K562 (cell line): ENCODE results near the gene PDCD1LG2. TPM values are rescaled to one million over a fixed set of nuclear protein-coding genes. Genes with fewer than 3 reads are reported as not detected.
A peak's percentile ranks its signal among the peaks of the same experiment; 100 is the strongest.
"Not testable (repeated sequence)": the region's sequence is repeated elsewhere in the genome, so short reads cannot be mapped to it uniquely, and the experiment has no call there.

Experiments used
- ATAC-seq: fragments of 200-7000 bp; cut with Tn5 transposase; 3 replicates; pipeline ENCODE4 v1.9.1; 2020; ENCODE audit warnings: moderate library complexity
- BruUV-seq: library from RNA; stranded (reverse); fragments of 400-500 nt; replicated peaks from 2 replicates; lab custom pipeline; 2021; lab: Mats Ljungman, UMichigan
- CTCF ChIA-PET: fragments of 300-600 bp; formaldehyde crosslinking; extraction: SDS; loops from one replicate; lab custom pipeline; 2021; ENCODE audit warnings: low intra/inter-chr PET ratio; lab: Yijun Ruan, JAX
- POLR2A ChIA-PET: fragments of 300-600, 350-650 bp; sonication (Branson Sonifier 250); formaldehyde crosslinking; extraction: SDS; loops from one replicate; lab custom pipeline; 2021; ENCODE audit warnings: antibody characterized with exemption, inconsistent platforms; lab: Yijun Ruan, JAX
- DNase-seq, 4 experiments: peaks; one replicate each; pipeline versions ENCODE4 v3.0.0 to v3.0.0-alpha.2; 2011 to 2018; ENCODE audit warnings: low spot score in 3 of 4, mixed read lengths in 3 of 4; ENCODE audit errors: extremely low read depth in 1 of 4
- FAIRE-seq: peaks from 2 replicates; lab custom pipeline; 2011; peaks lifted over from hg19 to GRCh38; lab: Jason Lieb, UNC
- H2AFZ ChIP-seq: 2 replicates; pipeline ENCODE4 v1.6.0; 2011; ENCODE audit warnings: low read depth, low read length, control low read depth, inconsistent platforms
- H3K27ac ChIP-seq: fragments of 200-600 bp; 3 replicates; pipeline ENCODE4 v1.8.0; 2011; ENCODE audit warnings: low read depth, mild to moderate bottlenecking, control low read depth, inconsistent platforms, low read length, moderate library complexity, mixed read lengths; ENCODE audit errors: extremely low read depth
- H3K27me3 ChIP-seq, 2 experiments: fragments of 300-600 bp in 1 of 2; 2 replicates in 1 of 2; 3 replicates in 1 of 2; pipeline versions ENCODE4 v1.6.0 to v1.8.0; 2011; ENCODE audit warnings: inconsistent platforms in 2 of 2, low read length in 2 of 2, mild to moderate bottlenecking in 1 of 2, mixed read lengths in 1 of 2, moderate library complexity in 1 of 2; ENCODE audit not compliant: control insufficient read depth in 2 of 2, insufficient read depth in 2 of 2
- H3K36me3 ChIP-seq: fragments of 300-600 bp; 3 replicates; pipeline ENCODE4 v1.8.0; 2011; ENCODE audit warnings: mild to moderate bottlenecking, low read length, inconsistent platforms; ENCODE audit not compliant: control insufficient read depth, insufficient read depth
- H3K4me1 ChIP-seq, 2 experiments: fragments of 200-600 bp in 1 of 2; replicated peaks in 1 of 2; 2 replicates in 1 of 2; 3 replicates in 1 of 2; pipeline versions ENCODE4 v1.5.1 to v1.8.0; 2011; ENCODE audit warnings: inconsistent platforms in 2 of 2, low read length in 2 of 2, mild to moderate bottlenecking in 1 of 2, mixed read lengths in 1 of 2, moderate library complexity in 1 of 2; ENCODE audit not compliant: control insufficient read depth in 2 of 2, insufficient read depth in 2 of 2
- H3K4me2 ChIP-seq: 2 replicates; pipeline ENCODE4 v1.6.1; 2011; ENCODE audit warnings: low read length, control low read depth, inconsistent platforms, mixed read lengths; ENCODE audit not compliant: insufficient read depth
- H3K4me3 ChIP-seq: fragments of 200-600 bp; sonication (generic), shearing (Covaris generic); 2 replicates; pipeline ENCODE4 v1.5.1; 2016; ENCODE audit warnings: control low read depth, inconsistent platforms
- H3K79me2 ChIP-seq: fragments of 200-600 bp; 3 replicates; pipeline ENCODE4 v1.8.0; 2011; ENCODE audit warnings: low read length, inconsistent platforms; ENCODE audit not compliant: control insufficient read depth, insufficient read depth
- H3K9ac ChIP-seq, 2 experiments: 2 replicates each; pipeline versions ENCODE4 v1.6.0 to v1.6.1; 2011; ENCODE audit warnings: low read depth in 2 of 2, low read length in 2 of 2, control low read depth in 1 of 2, inconsistent platforms in 1 of 2, mild to moderate bottlenecking in 1 of 2, mixed read lengths in 1 of 2; ENCODE audit not compliant: insufficient read depth in 1 of 2
- H3K9me1 ChIP-seq: one replicate; pipeline ENCODE4 v1.6.0; 2011; ENCODE audit warnings: inconsistent platforms, mild to moderate bottlenecking, low read length, moderate library complexity; ENCODE audit not compliant: control insufficient read depth, insufficient read depth
- H3K9me3 ChIP-seq: replicated peaks from 2 replicates; pipeline ENCODE4 v1.5.1; 2011; ENCODE audit warnings: low read depth, low read length, inconsistent platforms; ENCODE audit not compliant: control insufficient read depth, insufficient read depth
- H4K20me1 ChIP-seq: replicated peaks from 2 replicates; pipeline ENCODE4 v1.6.1; 2011; ENCODE audit warnings: low read length, inconsistent platforms, mixed read lengths; ENCODE audit not compliant: control insufficient read depth, insufficient read depth
- GABPB1 ChIP-seq: sonication (generic); formaldehyde crosslinking; IDR thresholded peaks from 2 replicates; pipeline ENCODE4 v1.8.0; 2022; ENCODE audit warnings: mild to moderate bottlenecking, missing genetic modification reagents
- HOMEZ ChIP-seq: fragments of 250-450 bp; sonication (Bioruptor Pico); IDR thresholded peaks from 2 replicates; pipeline ENCODE4 v1.4.0; 2020; ENCODE audit warnings: mild to moderate bottlenecking, moderate library complexity
- MCM5 ChIP-seq: fragments of 450-650 bp; IDR thresholded peaks from 2 replicates; pipeline ENCODE4 v1.6.1; 2016; ENCODE audit warnings: low read depth
- MLX ChIP-seq, 2 experiments: fragments of 450-650 bp in 1 of 2; sonication (generic) in 1 of 2; formaldehyde crosslinking; conservative IDR thresholded peaks; 2 replicates each; pipeline versions ENCODE4 v1.4.0 to v1.8.1; 2020 to 2022; ENCODE audit warnings: mild to moderate bottlenecking in 1 of 2, missing genetic modification reagents in 1 of 2
- SMAD3 ChIP-seq: fragments of 450-650 bp; formaldehyde crosslinking; conservative IDR thresholded peaks from 2 replicates; pipeline ENCODE4 v1.4.0; 2020; ENCODE audit warnings: mild to moderate bottlenecking
- SPI1 ChIP-seq: IDR thresholded peaks from 2 replicates; pipeline ENCODE4 v1.6.1; 2011; ENCODE audit warnings: low read depth, low read length, control low read depth, borderline replicate concordance
- SRSF1 ChIP-seq: fragments of 200-400 bp; formaldehyde crosslinking; IDR thresholded peaks from 2 replicates; pipeline ENCODE4 v1.6.1; 2017; ENCODE audit warnings: mild to moderate bottlenecking, low read depth, low read length, moderate library complexity
- STAT5B ChIP-seq: fragments of 250-450 bp; sonication (Bioruptor Pico); IDR thresholded peaks from 2 replicates; pipeline ENCODE4 v1.8.0; 2021; ENCODE audit warnings: mild to moderate bottlenecking, inconsistent platforms
- TAF15 ChIP-seq: fragments of 200-400 bp; formaldehyde crosslinking; IDR thresholded peaks from 2 replicates; pipeline ENCODE4 v1.6.1; 2017; ENCODE audit warnings: mild to moderate bottlenecking, low read depth, low read length, moderate library complexity
- ZFP36 ChIP-seq: fragments of 150-350 bp; IDR thresholded peaks from 2 replicates; pipeline ENCODE4 v1.6.1; 2018; ENCODE audit warnings: low read length, low read depth; ENCODE audit not compliant: partially characterized antibody
- ZNF507 ChIP-seq: conservative IDR thresholded peaks from 2 replicates; pipeline ENCODE4 v1.6.1; 2017; ENCODE audit warnings: missing genetic modification characterization, missing compliant biosample characterization
- ZNF830 ChIP-seq: fragments of 250-450 bp; sonication (Bioruptor Pico); IDR thresholded peaks from 2 replicates; pipeline ENCODE4 v1.5.0; 2021; ENCODE audit warnings: mild to moderate bottlenecking
- WGBS: fragments of 100-300 bp; shearing (Covaris generic); methylation state at CpG from one replicate; pipeline ENCODE4 v1.1.6; 2016; ENCODE audit warnings: low coverage, mixed read lengths; ENCODE audit not compliant: insufficient coverage; ENCODE audit errors: missing lambda C conversion rate; 5-methylcytosine and 5-hydroxymethylcytosine counted together
- in situ Hi-C: fragments of 300-500 bp; cut with MboI; formaldehyde crosslinking; loops from 4 replicates; pipeline ENCODE4 v1.15.0; 2018; ENCODE audit warnings: inconsistent platforms, mixed read lengths
- intact Hi-C: fragments of 100-400 bp; cut with micrococcal nuclease; formaldehyde crosslinking; loops from 2 replicates; pipeline ENCODE4 v1.14.2; 2022
- polyA plus RNA-seq, 8 experiments: library from polyadenylated mRNA; depleted of rRNA in 4 of 8; stranded (reverse) in 5 of 8; unstranded in 3 of 8; fragments of >200 nt; fragmentation: Nextera tagmentation in 2 of 8; fragmentation: Illumina TruSeq in 1 of 8; extraction: Ambion mirVana in 2 of 8; extraction: Trizol in 1 of 8; gene quantifications; 2 replicates each; pipeline versions ENCODE4 v1.2.1 to v1.2.3, GENCODE V29; 2011 to 2014; ENCODE audit warnings: inconsistent platforms in 1 of 8, missing spikeins in 1 of 8
- total RNA-seq, 7 experiments: library from RNA; depleted of rRNA in 6 of 7; stranded (reverse); fragments of >200 nt in 6 of 7; fragmentation: Illumina TruSeq in 2 of 7; extraction: Trizol in 2 of 7; gene quantifications; 2 replicates each; pipeline versions ENCODE4 v1.2.1 to v1.2.3, GENCODE V29; 2011 to 2021; ENCODE audit warnings: low replicate concordance in 1 of 7
- TF ChIP-seq, protein P1 (sequence below), 2 experiments: fragments of 450-650 bp in 1 of 2; sonication (generic) in 1 of 2; formaldehyde crosslinking in 1 of 2; IDR thresholded peaks in 1 of 2; conservative IDR thresholded peaks in 1 of 2; 2 replicates each; pipeline versions ENCODE4 v1.6.1 to v1.8.1; 2016 to 2023; ENCODE audit warnings: mild to moderate bottlenecking in 2 of 2, moderate library complexity in 2 of 2, inconsistent platforms in 1 of 2, missing genetic modification reagents in 1 of 2

PDCD1LG2 gene
- total and polyA plus RNA-seq, 9 of the 15 experiments (the other 6 are each of a cell fraction or from before 2014, with no cell fraction given): not detected

DNA sequence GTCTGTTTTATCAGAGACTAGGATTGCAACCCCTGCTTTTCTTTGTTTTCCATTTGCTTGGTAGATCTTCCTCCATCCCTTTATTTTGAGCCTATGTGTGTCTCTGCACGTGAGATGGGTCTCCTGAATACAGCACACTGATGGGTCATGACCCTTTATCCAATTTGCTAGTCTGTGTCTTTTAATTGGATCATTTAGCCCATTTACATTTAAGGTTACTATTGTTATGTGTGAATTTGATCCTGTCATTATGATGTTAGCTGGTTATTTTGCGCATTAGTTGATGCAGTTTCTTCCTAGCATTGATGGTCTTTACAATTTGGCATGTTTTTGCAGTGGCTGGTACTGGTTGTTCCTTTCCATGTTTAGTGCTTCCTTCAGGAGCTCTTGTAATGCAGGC, 34.7 kb upstream of the PDCD1LG2 start:
- not testable (repeated sequence) for DNase-seq, BruUV-seq
- 17% methylated on average over 1 of the region's 2 CpGs for WGBS

GRCh38 chr9:5478206-5478605, 32.1 kb upstream of the PDCD1LG2 start:
- in situ Hi-C loops (no loop called here), intact Hi-C loops (no loop called here)
- no peak overlapping the region for H3K4me3 ChIP-seq
- H2AFZ ChIP-seq: no peak overlapping the region
- 6% methylated on average over 2 of the region's 2 CpGs for WGBS
- H3K79me2 ChIP-seq: no peaks in the 10 kb centered on the region
- ATAC-seq (no peak), FAIRE-seq (no peak), DNase-seq (no peak)
- POLR2A ChIA-PET: no interaction called here
- H3K27me3 ChIP-seq: no peaks in the 10 kb centered on the region
- H3K4me2 ChIP-seq: no peak overlapping the region
- H3K9me1 ChIP-seq: no peaks in the 10 kb centered on the region
- H4K20me1 ChIP-seq: no peaks in the 10 kb centered on the region
- H3K9ac ChIP-seq: no peak overlapping the region
- no peaks in the 10 kb centered on the region for H3K4me1 ChIP-seq
- no peaks in the 10 kb centered on the region for H3K36me3 ChIP-seq
- CTCF ChIA-PET: no interaction called here
- no peak overlapping the region for H3K27ac ChIP-seq
- no peaks in the 10 kb centered on the region for H3K9me3 ChIP-seq
- BruUV-seq: no TSS peak
- no peak for TF ChIP-seq ZNF830 (CRISPR knock-in tag)
- TF ChIP-seq MLX (CRISPR knock-in tag; conservative IDR thresholded peaks at IDR 0.05): no peak
- TF ChIP-seq TAF15: no peak
- no peak for TF ChIP-seq ZFP36
- TF ChIP-seq HOMEZ (CRISPR knock-in tag): no peak
- TF ChIP-seq SMAD3 (CRISPR knock-in tag): no peak
- TF ChIP-seq SRSF1: no peak
- no peak for TF ChIP-seq STAT5B (CRISPR knock-in tag)
- no peak for TF ChIP-seq GABPB1 (CRISPR knock-in tag)
- TF ChIP-seq SPI1: no peak
- TF ChIP-seq, protein P1, sequence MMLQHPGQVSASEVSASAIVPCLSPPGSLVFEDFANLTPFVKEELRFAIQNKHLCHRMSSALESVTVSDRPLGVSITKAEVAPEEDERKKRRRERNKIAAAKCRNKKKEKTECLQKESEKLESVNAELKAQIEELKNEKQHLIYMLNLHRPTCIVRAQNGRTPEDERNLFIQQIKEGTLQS (IDR thresholded peaks at IDR 0.05): no peak
- TF ChIP-seq, protein P1 (CRISPR knock-in tag; conservative IDR thresholded peaks at IDR 0.05): no peak
- no peak for TF ChIP-seq MCM5

More for the DNA sequence above, 34.7 kb upstream of the PDCD1LG2 start:
- H3K9me1 ChIP-seq, CTCF ChIA-PET, intact Hi-C loops, H3K4me2 ChIP-seq, FAIRE-seq, H2AFZ ChIP-seq, H3K27ac ChIP-seq, H3K9ac ChIP-seq, H3K27me3 ChIP-seq, H3K36me3 ChIP-seq, H4K20me1 ChIP-seq, POLR2A ChIA-PET, in situ Hi-C loops, H3K4me1 ChIP-seq, H3K9me3 ChIP-seq, H3K79me2 ChIP-seq, H3K4me3 ChIP-seq, ATAC-seq: not testable (repeated sequence)
- TF ChIP-seq ZNF507 (tag): peak; percentile 90
